C1 segment of cervical spinal cord (tissue), 14 donors: ENCODE data around the gene TUFT1.
"Not testable (repeated sequence)": the region's sequence is repeated elsewhere in the genome, so short reads cannot be mapped to it uniquely, and the experiment has no call there.

Source experiments
- DNase-seq, 14 donors: peaks; one replicate each; lab custom pipeline; 2025; lab: John Stamatoyannopoulos, UW

Gene TUFT1

GRCh38 chr1:151618003-151618402 lies 77.9 kb downstream of the TUFT1 start:
- DNase-seq, result no peak

- DNase-seq, result no peak
These were observed 78.4 kb downstream of the TUFT1 start for GRCh38 chr1:151618470-151618869.

- DNase-seq, result not testable (repeated sequence)
These were observed 78.9 kb downstream of the TUFT1 start for GRCh38 chr1:151618996-151619395.

GRCh38 chr1:151619489-151620093 lies 79.5 kb downstream of the TUFT1 start:
- DNase-seq, result no peak

- DNase-seq, result no peak
These were observed 80.2 kb downstream of the TUFT1 start for GRCh38 chr1:151620286-151620685.

GRCh38 chr1:151621351-151621750 lies 81.2 kb downstream of the TUFT1 start:
- peak in 2 of 14 donors; percentile 0 to 1 for DNase-seq

GRCh38 chr1:151624783-151625182 lies 84.7 kb downstream of the TUFT1 start:
- DNase-seq, result no peak

- no peak for DNase-seq
These were observed 86.7 kb downstream of the TUFT1 start for GRCh38 chr1:151626740-151627334.

GRCh38 chr1:151629278-151629677 lies 89.2 kb downstream of the TUFT1 start:
- DNase-seq, result no peak
